ENCODE measurements around the gene IGSF8.

- TF ChIP-seq CTCF (IDR thresholded peaks at IDR 0.05) (no peak), POLR2A (IDR thresholded peaks at IDR 0.05) (no peak)
These were observed 36.2 kb downstream of the IGSF8 start for GRCh38 chr1:160062230-160062532.

Data from ovary (tissue), 3 donors.